ENCODE results near the gene KIF3A. TPM values are rescaled to one million over a fixed set of nuclear protein-coding genes. Genes with fewer than 3 reads are reported as not detected.

KIF3A gene
- total and polyA plus RNA-seq, 2 of the 8 experiments (the other 6 are each of a cell fraction or from before 2014, with no cell fraction given): 3.1 to 13.1 TPM

- Histone ChIP-seq H2AK5ac (ENCODE audit: low read depth, low read length) (no peak overlapping the region), H3K79me2 (ENCODE audit: control insufficient read depth in 1 of 2, insufficient read depth in 2 of 2, low read length in 2 of 2) (no peaks in the 10 kb centered on the region), H3K4ac (replicated peaks; ENCODE audit: insufficient read length, low read depth, low read length) (no peak overlapping the region), H3K23ac (ENCODE audit: insufficient read length) (no peak overlapping the region), H3K9ac (replicated peaks in 1 of 4; ENCODE audit: extremely low read depth in 1 of 4, low read depth in 3 of 4, low read length in 3 of 4) (no peak overlapping the region), H3K4me3 (ENCODE audit: extremely low read depth in 1 of 4, insufficient read depth in 2 of 4, low read depth in 3 of 4, low read length in 4 of 4) (no peak overlapping the region), H2BK120ac (replicated peaks; ENCODE audit: low read depth, low read length) (no peak overlapping the region), H3K4me2 (ENCODE audit: insufficient read depth in 1 of 2, low read depth in 2 of 2, low read length in 2 of 2) (no peak overlapping the region), H3K27me3 (replicated peaks in 1 of 4; ENCODE audit: control insufficient read depth in 3 of 4, extremely low read depth in 1 of 4, insufficient read depth in 3 of 4, low read length in 3 of 4) (no peaks in the 10 kb centered on the region), H3K79me1 (ENCODE audit: low read depth, low read length) (no peaks in the 10 kb centered on the region), H2BK20ac (ENCODE audit: low read length) (no peak overlapping the region), H4K5ac (ENCODE audit: insufficient read length, low read depth, low read length) (no peak overlapping the region), H4K20me1 (replicated peaks in 1 of 2; ENCODE audit: control insufficient read depth in 1 of 2, insufficient read depth in 2 of 2, low read length in 2 of 2) (peaks cover 0 to 7% of the 10 kb centered on the region in 2 experiments), H3K9me3 (ENCODE audit: insufficient read depth in 2 of 2, low read depth in 1 of 2, low read length in 1 of 2) (no peaks in the 10 kb centered on the region), H3K14ac (ENCODE audit: insufficient read length) (no peak overlapping the region), H2BK12ac (ENCODE audit: low read depth, low read length) (no peak overlapping the region), H4K8ac (ENCODE audit: extremely low read depth, insufficient read depth, low read length) (no peak overlapping the region), H3K27ac (ENCODE audit: low read depth, low read length) (no peak overlapping the region), H2AFZ (ENCODE audit: low read length) (no peak overlapping the region), H2BK5ac (ENCODE audit: low read depth, low read length) (no peak overlapping the region), H4K91ac (replicated peaks; ENCODE audit: insufficient read length, low read length) (no peak overlapping the region), H3K4me1 (replicated peaks in 1 of 4; ENCODE audit: control insufficient read depth in 3 of 4, insufficient read depth in 4 of 4, low read length in 3 of 4) (no peaks in the 10 kb centered on the region), H2BK15ac (ENCODE audit: low read length) (no peak overlapping the region), H3K36me3 (ENCODE audit: control insufficient read depth in 2 of 4, insufficient read depth in 4 of 4, low read length in 3 of 4) (peaks cover 0 to 3% (median 0%) of the 10 kb centered on the region in 4 experiments; a peak in 3 of 8 replicates), H3K23me2 (ENCODE audit: low read depth, low read length) (no peaks in the 10 kb centered on the region), H3K56ac (replicated peaks; ENCODE audit: insufficient read length, low read depth, low read length) (no peak overlapping the region), H3K18ac (ENCODE audit: extremely low read depth, low read length) (no peak overlapping the region)
- DNase-seq (ENCODE audit: low read depth in 1 of 2, low spot score in 2 of 2) (no peak), FAIRE-seq (no peak)
- POLR2A ChIA-PET (ENCODE audit: partially characterized antibody): interaction anchor here (0.9 to 2.0 kb wide), 5 partner anchors 10 to 205 kb away, joined by 3 to 5 read pairs (median 3); partner anchors contain the start of genes CCNI2 and RAD50
- 87% methylated on average over 22 of the region's 22 CpGs; no CpG with 5 or more reads in 1 of the 2 experiments for WGBS, 2 experiments (ENCODE audit: extremely low coverage in 1 of 2, insufficient coverage in 1 of 2, insufficient read length in 1 of 2, insufficient replicate concordance in 2 of 2, low coverage in 1 of 2, low lambda C conversion rate in 2 of 2, missing lambda C conversion rate in 1 of 2)
- CTCF ChIA-PET (ENCODE audit: partially characterized antibody): interaction anchor here (0.8 to 18.2 kb wide), 8 partner anchors 6 to 235 kb away, joined by 3 to 322 read pairs (median 6); partner anchors contain the start of genes CCNI2, SEPTIN8 and SHROOM1
- TF ChIP-seq ASH2L (IDR thresholded peaks at IDR 0.05; ENCODE audit: low read length) (no peak), BRCA1 (IDR thresholded peaks at IDR 0.05; ENCODE audit: low read depth, low read length) (no peak), CEBPB (IDR thresholded peaks at IDR 0.05; ENCODE audit: low read depth, low read length) (no peak), TCF12 (IDR thresholded peaks at IDR 0.05; ENCODE audit: low read depth, low read length) (no peak)
These were observed 24.2 kb upstream of the KIF3A start for GRCh38 chr5:132761321-132762240.
